HG03139 (cell line): Measurements from ENCODE around the gene TRIM24.
"Not testable (repeated sequence)": the region's sequence is repeated elsewhere in the genome, so short reads cannot be mapped to it uniquely, and the experiment has no call there.

Experiments
- ATAC-seq: cut with Tn5 transposase; IDR thresholded peaks from one replicate; pipeline ENCODE4 v1.9.1; 2021; ENCODE audit not compliant: unreplicated experiment

Gene TRIM24

DNA sequence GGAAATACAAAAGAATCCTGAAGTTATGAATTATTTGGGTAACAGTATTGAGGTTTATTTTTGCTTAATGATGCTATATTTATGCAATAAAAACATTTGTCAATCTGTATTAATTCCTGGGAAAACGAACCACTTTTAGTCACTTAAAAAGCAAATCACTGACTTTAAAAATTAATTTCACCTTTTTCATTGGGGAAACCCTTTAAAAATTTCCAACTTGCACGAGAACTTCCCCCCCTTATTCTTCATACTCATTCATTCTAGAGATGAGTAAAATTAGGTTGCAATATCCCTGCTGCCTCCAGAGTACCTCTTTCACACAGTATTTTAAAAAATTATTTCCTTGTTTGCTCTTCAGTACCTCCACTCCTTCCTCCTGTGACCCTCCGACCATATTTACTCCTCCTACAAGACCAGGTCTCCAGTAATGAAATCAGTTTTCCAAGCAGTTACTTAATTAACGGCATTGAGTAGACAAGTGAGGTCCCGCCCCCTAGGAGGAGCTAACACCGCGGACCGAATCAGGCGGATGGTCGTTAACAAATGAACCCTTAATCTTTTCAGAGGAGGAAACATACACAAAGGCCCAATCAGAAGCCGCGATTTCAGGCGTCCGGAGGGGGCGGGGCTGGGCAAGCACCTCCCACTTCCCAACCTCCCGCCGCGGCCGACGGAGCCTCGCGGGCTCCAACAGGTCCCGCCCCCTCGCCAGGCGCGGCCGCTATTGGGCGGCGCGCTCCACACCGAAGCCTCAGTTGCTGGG is 465 bp upstream of the TRIM24 start:
- peak; percentile 74 for ATAC-seq

DNA sequence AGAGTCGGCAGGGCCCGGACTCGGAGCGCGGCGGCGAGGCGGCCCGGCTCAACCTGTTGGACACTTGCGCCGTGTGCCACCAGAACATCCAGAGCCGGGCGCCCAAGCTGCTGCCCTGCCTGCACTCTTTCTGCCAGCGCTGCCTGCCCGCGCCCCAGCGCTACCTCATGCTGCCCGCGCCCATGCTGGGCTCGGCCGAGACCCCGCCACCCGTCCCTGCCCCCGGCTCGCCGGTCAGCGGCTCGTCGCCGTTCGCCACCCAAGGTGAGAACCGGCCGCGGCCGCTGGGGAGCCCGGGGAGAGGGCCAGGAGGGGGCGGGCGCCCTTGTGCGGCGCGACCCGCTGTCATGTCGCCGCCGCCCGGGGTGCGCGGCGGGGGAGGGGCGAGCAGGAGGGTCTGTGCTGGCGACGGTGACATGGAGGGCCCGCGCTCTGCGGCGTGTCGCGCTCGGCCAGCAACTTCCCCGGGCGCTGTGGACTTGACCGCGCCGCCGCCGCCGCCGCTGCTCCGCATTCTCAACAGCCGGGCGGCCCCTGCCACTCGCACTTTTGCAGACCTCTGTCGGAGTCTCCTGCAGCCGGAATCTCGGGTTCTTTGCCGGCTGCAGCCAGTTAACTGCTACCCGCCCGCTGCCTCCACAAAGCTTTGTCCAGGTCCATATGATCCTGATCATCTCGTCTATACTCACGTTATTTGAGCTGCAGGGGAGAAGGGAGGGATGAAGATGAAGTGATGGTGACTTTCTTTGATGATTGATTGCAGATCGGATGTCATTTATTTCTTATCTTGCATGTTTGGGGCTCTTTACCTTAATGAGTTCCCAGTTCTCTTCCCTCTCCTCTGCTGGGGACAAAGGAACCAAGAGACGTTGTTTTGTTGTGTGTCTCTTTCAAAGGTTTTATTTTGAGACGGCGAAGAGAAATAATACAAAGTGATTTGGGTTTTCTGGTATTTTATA is 869 bp downstream of the TRIM24 start:
- peak; percentile 33 for ATAC-seq

DNA sequence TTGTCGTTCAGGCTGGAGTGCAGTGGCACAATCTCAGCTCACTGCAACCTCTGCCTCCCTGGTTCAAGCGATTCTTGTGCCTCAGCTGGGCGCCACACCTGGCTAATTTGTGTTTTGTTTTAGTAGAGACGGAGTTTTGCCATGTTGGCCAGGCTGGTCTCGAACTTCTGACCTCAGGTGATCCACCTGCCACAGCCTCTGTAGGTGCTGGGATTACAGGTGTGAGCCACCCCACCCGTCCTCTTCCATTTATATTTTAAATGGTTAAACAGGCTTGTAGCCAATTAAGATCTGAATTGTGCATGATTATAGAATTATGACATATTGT is 3.2 kb downstream of the TRIM24 start:
- ATAC-seq = not testable (repeated sequence)

DNA sequence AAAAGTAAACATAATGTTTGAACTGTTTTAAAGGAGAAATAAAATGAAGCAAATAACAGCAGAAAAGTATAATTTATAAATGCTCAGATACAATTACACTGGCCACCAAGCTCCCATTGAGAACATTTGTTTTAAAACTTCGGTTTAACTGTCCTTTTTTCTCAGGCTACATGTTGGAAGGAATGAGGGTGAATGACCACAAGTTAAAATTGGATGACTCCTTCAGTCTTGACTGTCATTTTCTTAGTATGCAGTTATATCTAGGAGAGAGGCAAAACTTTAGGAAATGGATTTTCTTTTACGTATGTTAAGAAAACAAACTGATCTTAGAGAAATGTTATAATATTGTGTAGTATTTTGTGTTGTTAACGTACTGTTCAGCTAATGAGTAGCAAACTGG is 5.0 kb downstream of the TRIM24 start:
- ATAC-seq = no peak

DNA sequence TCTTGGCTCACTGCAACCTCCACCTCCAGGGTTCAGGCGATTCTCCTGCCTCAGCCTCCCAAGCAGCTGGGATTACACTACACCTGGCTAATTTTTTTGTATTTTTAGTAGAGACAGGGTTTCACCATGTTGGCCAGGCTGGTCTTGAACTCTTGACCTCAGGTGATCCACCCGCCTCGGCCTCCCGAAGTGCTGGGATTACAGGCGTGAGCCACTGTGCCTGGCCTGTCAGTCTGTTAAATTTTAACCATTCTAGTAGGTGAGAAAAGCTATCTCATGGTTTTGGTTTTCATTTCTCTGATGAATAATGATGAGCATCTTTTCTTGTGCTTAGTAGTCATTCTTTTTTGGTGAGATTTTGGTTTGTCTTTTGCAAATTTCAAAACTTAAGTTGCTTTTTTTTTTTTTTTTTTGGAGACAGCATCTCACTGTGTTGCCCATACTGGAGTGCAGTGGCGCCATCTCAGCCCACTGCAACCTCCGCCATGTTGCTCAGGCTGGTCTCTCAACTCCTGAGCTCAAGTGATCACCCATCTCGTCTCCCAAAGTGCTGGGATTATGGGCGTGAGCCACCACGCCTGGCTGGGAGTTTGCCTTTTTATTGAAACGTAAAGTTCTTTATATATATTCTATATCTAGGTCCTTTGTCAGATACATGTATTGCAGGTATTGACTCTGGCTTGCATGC is 6.2 kb downstream of the TRIM24 start:
- ATAC-seq = peak; percentile 56

DNA sequence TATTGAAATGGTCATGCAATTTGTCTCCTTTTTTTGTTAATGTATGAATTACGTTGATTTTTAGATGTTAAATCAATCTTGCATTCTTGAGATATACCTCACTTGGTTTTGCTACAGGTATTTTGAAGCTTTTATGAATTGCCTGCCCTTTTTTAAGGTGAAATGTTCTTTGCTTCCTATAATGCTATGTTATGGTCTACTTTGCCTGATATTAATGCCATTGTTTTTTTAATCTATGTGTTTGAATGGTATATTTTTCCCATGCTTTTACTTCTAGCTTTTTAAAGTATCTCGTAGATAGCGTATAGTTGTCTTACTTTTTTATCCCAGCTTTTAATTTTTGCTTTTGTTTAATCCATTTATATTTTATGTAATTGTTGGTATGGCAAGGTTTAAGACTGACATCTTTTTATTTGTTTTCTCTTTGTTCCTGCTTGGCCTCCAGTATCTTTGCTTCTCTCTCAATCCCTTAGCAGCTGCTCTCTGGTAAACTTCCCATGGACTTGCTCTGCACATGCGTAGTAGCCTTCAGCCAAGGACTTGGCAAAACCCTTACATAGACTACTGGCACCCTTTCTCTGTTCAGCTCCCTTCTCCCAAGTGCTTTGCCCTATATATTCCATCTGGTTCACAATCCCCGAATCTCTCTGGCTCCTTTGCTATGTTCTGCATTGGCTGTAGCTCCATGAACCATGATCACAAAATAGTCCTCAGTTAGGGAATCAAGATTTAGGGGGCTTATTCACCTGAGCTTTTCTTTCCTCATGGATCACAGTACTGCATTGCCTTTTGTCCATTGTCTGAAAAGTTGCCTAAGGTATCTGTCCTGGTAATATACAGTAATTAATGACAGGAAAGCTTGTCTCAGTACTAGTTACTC is 8.4 kb downstream of the TRIM24 start:
- no peak for ATAC-seq

DNA sequence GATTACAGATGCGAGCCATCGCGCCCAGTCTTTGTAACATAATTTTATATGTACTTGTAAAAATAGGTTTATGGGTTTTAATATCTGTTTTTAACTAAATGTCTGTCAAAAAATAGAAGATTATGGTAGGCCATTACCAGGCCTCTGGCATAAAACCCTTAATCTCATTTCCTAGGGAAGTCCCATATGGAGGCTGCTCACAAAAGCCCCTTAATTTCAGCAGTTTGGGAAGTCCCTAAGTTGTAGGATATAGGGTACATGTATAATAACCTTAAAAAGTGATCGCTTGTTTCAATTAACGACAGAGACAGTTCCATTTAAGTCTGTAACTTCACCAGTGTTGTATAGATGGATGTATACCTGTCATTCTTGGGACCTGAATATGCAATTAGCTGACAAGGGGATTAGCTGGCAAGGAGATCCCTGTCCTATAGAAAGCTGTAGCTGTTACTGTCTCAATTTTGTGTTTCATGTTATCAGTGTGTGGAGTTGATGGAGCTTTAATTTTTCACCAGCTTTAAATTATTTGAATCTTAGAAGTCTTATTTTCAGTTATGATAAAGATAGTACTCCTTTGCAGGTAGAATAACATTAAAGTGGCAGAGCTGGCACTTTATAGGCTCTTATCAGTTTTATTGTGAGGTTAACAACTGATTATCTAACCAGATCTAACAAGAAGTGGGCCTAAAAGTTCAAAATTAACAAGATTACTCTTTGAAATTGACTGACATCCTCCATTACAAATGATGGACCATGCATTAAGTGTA is 10.5 kb downstream of the TRIM24 start:
- ATAC-seq = no peak

DNA sequence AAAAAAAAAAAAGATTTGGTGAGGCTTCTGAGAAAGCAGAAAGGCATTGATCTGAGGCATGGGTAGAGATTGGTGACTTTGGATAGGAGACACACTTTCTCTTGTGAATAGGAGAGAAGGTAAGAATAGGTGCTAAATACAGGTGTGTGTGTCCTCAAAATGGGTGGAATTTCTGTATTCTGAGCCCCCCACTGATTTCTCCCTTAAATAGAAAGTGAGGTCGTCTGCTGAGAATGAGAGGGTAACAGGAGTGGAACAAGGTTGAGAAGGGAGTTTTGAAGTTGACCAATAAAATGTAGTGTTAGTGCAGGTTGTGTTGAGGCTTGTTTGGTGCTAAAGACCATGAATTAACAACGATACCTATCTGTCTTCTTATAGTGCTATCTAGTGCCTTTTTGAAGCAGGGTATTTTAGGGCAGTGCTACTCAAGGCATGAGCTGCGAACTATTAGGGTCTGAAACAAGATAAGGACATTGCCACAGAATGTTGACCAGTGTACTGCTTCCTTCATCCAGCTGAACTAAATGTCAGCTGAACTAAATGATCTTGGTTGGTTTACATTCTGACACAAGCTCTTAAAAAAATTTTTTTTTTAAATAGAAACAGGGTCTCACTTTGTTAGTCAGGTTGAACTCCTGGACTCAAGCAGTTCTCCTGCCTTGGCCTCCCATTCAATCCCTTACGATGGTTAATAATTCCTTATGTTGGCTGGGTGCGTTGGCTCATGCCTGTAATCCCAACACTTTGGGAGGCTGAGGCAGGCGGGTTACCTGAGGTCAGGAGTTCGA is 12.4 kb downstream of the TRIM24 start:
- no peak for ATAC-seq

DNA sequence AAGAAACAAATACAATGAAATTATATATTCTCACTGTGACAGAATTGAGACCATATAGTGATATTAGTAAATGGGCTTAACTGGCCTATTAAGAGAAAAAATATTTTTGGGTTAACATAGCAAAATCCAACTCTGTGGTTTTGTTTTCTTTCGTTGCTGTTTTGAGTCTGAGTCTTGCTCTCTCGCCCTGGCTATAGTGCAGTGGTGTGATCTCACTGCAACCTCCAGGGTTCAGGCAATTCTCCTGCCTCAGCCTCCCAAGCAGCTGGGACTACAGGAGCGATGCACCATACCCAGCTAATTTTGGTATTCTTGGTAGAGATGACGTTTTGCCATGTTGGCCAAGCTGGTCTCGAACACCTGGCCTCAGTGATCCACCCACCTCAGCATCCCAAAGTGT is 15.3 kb downstream of the TRIM24 start:
- ATAC-seq = no peak

DNA sequence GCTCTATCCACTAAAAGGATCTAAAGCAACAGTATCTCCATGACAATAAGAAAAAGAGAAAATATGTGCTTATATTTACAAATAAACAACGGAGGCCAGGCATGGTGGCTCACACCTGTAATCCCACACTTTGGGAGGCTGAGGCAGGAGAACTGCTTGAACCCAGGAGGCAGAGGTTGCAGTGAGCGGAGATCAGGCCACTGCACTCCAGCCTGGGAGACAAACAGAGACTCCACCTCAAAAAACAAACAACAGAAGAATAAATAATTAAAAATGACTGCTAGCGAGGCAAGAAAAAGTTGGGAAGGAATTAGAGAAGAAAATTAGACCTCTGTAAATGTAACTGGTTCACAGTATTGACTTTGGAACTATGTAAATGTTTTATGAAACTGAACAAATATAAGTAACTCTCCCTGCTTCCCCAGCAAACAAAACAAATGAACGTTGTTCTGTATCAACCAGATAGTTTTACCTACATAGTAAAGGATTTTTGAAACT is 17.1 kb downstream of the TRIM24 start:
- no peak for ATAC-seq

DNA sequence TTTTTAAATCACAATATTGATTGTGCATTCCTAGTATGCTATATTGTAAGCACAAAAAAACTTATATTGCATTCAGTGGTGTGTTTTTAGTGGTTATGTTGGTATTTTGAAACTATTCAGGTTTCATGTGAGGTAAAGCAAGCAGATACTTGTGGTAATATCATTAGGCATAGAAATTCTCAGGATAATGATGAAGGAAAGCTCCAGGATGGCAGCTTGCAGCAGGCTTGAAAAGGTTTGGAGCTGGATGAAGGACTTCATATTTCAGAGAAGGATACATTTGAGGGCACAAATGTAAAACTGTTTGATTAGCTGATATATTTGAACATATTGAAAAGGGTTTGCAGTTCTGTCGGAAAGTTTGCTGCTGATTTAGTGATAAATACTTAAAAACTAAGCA is 17.5 kb downstream of the TRIM24 start:
- ATAC-seq = no peak

DNA sequence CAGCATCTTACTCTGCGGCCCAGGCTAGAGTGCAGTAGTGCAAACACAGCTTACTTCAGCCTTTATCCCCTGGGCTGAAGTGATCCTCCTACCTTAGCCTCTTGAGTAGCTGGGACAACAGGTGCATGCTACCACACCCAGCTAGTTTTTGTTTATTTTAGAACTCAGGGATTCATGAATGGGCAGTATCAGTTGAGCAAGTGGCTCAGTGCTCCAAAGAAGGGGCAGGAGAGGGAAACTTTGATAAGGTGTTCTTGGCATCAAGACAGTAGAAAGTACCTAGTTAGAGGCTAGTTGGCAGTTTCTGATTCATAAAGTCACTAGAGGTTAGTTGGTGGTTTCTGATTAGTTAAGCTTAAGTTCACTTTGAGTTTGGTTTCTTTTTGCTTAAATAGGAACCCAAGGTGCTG is 18.4 kb downstream of the TRIM24 start:
- ATAC-seq = peak; percentile 68

DNA sequence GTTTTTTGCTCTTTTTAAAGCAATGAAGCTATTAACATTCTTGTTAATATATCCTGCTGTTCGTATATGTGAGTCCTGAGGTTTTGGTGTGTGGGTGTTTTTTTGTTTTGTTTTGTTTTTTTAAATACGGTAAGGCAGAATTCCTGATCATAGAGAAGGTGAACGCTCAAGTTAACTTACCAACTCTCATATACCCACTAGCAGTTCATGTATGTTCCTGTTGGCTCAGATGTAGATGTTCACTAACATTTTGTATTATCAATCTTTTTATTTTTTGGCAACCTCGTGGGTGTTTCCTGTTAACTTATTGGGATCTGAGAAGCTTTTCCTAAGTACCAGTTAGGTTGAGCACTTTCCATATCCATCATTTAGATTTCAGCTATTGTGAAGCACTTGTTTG is 20.5 kb downstream of the TRIM24 start:
- ATAC-seq = no peak

DNA sequence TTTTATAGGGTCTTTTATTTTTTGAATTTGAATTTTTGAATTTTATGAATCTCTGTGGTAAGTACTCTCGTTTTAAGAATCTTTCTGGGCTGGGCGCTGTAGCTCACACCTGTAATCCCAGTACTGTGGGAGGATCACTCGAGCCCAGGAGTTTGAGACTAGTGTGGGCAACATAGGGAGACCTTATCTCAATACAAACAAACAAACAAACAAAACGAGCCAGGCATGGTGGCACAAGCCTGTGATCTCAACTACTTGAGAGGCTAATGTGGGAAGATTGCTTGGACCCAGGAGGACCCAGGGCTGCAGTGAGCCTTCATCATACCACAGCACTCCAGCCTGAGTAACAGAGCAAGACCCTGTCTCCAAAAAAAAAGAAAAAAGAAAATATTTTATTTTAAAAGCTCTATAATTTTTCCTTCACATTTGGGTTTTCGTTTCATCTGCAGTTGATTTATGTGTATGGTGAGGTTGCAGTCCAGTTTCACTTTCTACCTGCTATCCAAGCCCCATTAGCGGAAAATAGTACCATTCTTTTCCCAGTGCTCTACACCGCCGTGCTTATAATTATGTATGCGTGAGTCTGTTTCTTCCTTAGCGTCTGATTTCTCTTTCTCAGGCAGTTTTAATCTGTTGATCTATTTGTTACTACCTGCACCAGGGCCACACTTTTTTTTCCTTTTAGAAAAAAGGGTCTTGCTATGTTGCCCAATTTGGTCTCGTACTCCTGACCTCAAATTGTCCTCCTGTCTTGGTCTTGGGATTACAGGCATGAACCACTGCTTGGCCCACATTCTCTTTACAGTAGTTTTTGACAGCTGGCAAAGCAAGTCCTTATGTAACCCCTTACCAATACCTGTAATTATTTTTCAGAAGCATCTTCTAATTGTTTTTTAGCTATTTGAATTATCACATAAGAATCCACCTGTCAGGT is 21.7 kb downstream of the TRIM24 start:
- no peak for ATAC-seq

DNA sequence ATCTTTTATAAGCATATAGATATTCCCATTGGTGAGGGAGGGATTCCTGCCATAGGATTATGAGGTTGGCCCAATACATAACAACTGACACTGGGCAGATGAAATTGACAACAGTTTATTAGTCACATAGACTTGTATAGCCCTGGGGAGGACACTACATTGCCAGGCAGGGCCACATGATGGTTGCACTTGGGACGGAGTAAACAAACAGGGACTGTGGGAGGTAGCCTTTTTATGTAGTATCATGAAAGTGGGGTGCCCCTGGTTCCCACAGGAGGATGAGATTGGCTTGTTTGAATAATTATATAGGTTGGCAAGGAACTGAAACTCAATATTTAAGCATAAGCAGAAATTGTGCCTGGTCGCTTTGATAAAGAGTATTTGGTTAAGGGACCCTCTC is 23.5 kb downstream of the TRIM24 start:
- ATAC-seq = no peak

DNA sequence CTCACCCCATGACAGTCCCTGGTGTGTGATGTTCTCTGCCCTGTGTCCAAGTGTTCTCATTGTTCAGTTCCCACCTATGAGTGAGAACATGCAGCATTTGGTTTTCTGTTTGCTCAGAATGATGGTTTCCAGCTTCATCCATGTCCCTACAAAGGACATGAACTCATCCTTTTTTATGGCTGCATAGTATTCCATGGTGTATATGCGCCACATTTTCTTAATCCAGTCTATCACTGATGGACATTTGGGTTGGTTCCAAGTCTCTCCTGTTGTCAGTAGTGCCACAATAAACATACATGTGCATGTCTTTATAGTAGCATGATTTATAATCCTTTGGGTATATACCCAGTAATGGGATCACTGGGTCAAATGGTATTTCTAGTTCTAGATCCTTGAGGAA is 25.4 kb downstream of the TRIM24 start:
- ATAC-seq = not testable (repeated sequence)

DNA sequence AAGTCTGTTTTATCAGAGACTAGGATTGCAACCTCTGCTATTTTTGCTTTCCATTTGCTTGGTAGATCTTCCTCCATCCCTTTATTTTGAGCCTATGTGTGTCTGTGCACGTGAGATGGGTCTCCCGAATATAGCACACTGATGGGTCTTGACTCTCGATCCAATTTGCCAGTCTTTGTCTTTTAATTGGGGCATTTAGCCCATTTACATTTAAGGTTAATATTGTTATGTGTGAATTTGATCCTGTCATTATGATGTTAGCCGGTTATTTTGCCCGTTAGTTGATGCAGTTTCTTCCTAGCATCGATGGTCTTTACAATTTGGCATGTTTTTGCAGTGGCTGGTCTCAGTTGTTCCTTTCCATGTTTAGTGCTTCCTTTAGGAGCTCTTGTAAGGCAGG is 29.1 kb downstream of the TRIM24 start:
- not testable (repeated sequence) for ATAC-seq
